IPS-15b (cell line): ENCODE measurements around the gene UNK.

Source experiments
- H3K27me3 ChIP-seq: one replicate; pipeline ENCODE4 v1.6.1; 2013; ENCODE audit warnings: low read length; ENCODE audit not compliant: control insufficient read depth, insufficient read depth
- H3K36me3 ChIP-seq: one replicate; pipeline ENCODE4 v1.6.1; 2013; ENCODE audit warnings: low read length; ENCODE audit not compliant: control insufficient read depth, insufficient read depth
- H3K4me1 ChIP-seq: one replicate; pipeline ENCODE4 v1.6.1; 2013; ENCODE audit warnings: mild to moderate bottlenecking, low read length; ENCODE audit not compliant: control insufficient read depth, insufficient read depth
- H3K4me3 ChIP-seq: one replicate; pipeline ENCODE4 v1.5.1; 2013; ENCODE audit warnings: low read depth, low read length
- H3K9ac ChIP-seq: one replicate; pipeline ENCODE4 v1.6.1; 2013; ENCODE audit warnings: low read depth, mild to moderate bottlenecking, low read length
- H3K9me3 ChIP-seq: one replicate; pipeline ENCODE4 v1.6.1; 2013; ENCODE audit warnings: mild to moderate bottlenecking, low read length; ENCODE audit not compliant: control insufficient read depth, insufficient read depth

The UNK gene

DNA sequence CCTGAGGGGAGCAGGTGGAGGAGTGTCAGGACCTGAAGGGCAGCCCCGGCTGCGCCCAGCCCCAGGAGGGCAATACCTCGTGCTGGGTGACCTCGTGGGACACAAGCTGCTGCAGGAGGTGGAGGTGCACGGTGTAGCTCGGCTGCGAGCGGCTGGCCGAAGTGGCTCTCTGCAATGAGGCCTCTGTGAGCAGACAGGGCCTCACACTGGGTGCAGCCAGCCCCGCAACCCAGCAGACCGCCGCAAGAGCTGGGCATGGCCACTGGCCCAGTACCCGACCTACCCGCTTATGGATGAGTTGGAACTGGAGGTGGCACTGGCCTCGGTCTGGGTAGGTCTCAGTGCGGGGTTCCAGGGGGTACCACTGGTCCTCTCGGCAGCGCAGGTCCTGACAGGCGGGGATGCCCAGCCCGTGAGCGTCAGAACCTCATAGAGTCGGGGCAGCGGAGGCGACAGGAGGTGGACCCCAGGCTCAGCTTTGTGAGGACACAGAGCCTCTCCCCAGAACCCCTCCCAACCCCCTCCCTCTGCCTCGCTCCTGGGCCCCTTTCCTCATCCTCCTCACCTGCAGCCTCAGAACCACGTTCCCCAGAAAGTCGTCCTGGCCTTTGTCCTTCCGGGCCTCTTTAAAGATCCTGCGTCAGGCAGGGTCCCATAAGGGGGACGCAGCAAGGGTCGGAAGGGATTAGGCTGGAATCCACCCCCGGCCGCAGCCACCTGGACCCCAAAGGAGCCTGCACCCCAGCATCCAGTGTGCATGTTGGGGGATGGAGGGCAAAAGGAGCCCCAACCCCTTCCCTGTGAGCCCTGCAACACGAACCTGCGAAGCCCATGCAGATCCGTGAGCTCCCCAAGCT lies 55.6 kb downstream of the UNK start:
- no peak overlapping the region for H3K4me3 ChIP-seq
- no peaks in the 10 kb centered on the region for H3K27me3 ChIP-seq
- H3K36me3 ChIP-seq = no peaks in the 10 kb centered on the region
- H3K9me3 ChIP-seq = no peaks in the 10 kb centered on the region
- no peaks in the 10 kb centered on the region for H3K4me1 ChIP-seq
- no peak overlapping the region for H3K9ac ChIP-seq

DNA sequence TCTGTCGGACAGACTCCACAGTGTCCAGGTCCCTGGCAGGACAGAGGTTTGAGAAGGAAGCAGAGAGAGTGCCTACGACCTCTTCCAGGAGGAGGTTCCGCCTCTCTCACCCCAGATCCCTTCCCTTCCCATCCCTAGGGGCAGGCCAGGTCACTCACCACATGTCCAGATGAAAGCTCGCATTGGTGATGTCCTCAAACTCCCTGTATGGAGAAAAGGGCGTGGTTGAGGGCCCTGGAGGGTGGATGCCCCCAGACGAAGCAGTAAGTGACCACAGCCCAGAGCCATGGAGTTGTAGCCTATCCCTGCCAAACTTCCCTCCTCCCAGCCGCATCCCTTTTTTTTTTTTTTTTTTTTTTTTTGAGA lies 56.2 kb downstream of the UNK start:
- H3K9ac ChIP-seq = no peak overlapping the region
- no peak overlapping the region for H3K4me3 ChIP-seq
- no peaks in the 10 kb centered on the region for H3K9me3 ChIP-seq
- H3K4me1 ChIP-seq = no peaks in the 10 kb centered on the region
- H3K27me3 ChIP-seq = no peaks in the 10 kb centered on the region
- no peaks in the 10 kb centered on the region for H3K36me3 ChIP-seq

DNA sequence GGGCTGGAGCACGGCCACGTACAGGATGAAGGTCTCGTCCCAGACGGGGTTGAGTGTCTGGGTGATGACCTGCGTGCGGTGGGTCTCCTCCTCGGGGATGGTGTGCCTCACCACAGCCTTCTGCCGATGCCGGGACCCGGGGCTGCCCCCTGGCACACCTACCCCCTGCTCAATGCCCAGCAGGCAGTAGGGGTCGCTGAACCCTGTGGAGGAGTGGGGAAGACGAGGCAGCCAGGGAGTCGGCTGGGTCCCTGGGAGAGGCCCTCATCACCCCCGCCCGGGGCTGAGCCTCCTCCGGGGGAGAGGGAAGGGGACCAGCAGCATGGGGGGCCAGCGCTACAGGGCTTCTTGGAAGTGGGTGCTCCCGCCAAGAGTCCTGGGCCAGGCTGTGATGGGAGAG lies 57.8 kb downstream of the UNK start:
- no peak overlapping the region for H3K4me3 ChIP-seq
- peaks cover 15% of the 10 kb centered on the region for H3K36me3 ChIP-seq
- H3K9ac ChIP-seq = no peak overlapping the region
- H3K9me3 ChIP-seq = no peaks in the 10 kb centered on the region
- H3K4me1 ChIP-seq = no peaks in the 10 kb centered on the region
- H3K27me3 ChIP-seq = no peaks in the 10 kb centered on the region

DNA sequence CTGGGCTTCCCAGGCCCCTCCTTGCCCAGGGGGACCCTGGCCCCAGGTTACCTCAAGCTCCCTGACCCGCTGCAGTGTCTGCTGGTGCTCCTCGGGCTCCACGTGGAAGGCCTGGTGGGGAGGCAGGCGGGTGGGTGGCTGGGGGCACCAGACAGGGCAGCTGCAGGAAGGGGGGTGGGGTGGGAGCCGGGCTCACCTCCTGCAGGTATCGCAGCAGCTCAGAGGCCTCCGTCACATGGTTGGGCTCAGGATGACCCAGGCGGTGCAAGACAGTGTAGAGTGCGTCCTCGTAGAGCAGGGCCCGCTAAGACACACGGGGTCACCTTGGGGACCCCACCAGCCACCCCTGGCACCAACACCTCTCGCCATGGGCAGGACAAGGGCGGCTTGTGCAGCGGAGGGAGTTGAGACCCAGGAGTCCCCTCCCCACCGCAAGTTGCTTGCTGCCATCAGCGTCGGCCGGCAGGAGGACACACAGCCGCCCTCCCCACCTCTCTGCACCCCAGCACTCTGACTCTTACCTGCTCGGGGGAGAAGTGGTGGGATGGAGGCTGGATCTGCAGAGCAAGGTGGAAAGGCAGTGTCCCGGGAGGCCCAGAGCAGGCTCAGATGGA lies 58.5 kb downstream of the UNK start:
- Histone ChIP-seq H3K36me3 (peaks cover 21% of the 10 kb centered on the region), H3K27me3 (no peaks in the 10 kb centered on the region), H3K9ac (no peak overlapping the region), H3K4me3 (no peak overlapping the region), H3K4me1 (no peaks in the 10 kb centered on the region), H3K9me3 (no peaks in the 10 kb centered on the region)

DNA sequence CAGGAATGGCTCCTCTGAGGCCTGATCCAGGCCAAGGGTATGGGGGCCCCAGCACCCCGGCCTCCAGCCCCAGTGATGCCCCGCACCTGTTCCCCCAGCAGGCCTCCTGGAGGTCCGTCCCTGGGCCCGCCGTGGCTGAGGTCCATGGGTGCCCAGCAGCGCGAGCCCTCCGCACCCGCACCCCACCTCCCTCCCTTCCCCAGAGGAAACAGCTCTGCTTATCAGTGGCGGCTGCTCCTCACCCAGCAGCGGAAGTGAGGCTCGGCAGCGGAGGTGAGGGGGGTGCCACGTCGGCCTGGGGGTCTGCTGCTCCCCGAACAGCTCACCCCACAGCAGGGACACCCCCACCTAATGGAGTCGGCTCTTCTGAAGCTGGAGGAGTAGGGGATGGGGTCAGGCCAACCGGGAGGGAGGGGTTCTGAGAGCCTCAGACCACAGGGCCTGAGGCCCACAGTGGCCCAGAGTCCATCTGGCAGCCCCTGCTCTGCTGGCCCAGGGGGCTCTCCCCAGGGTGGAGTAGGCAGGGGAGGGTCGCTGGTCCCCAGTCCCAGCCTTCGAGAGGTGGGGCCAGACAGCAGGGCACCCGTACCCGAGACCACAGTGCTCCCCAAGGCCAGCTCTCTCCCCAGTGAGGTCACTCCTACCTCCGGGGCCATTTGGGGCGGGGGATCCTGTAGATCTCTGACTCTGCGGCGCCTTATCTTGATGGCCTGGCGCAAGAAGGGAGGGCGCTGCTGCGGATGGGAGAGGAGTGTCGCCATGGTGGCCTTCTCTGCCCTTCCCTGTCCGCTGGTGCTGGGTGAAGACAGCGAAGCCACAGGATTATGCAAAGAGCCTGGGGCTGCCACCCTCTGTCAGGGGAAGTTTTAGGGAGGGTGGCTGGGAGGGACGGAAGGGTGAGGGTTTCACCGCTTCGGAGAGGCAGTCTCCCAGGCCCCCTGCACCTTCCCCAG lies 59.2 kb downstream of the UNK start, which contains the start of gene UNC13D:
Gene UNC13D, minus strand, starts transcription at position 828 of the 953 bp plus-strand sequence. Its CDS starts 67 bp downstream, at position 761.
- H3K9ac ChIP-seq = no peak within 1 kb of the TSS
- H3K4me1 ChIP-seq = no peaks in the 10 kb centered on the region
- no peaks in the 10 kb centered on the region for H3K27me3 ChIP-seq
- H3K9me3 ChIP-seq = no peaks in the 10 kb centered on the region
- H3K36me3 ChIP-seq = peaks cover 25% of the 10 kb centered on the region
- H3K4me3 ChIP-seq = no peak within 1 kb of the TSS

- peaks cover 28% of the 10 kb centered on the region for H3K36me3 ChIP-seq
- H3K27me3 ChIP-seq = no peaks in the 10 kb centered on the region
- H3K9me3 ChIP-seq = no peaks in the 10 kb centered on the region
- H3K9ac ChIP-seq = no peak overlapping the region
- no peaks in the 10 kb centered on the region for H3K4me1 ChIP-seq
- no peak overlapping the region for H3K4me3 ChIP-seq
Measured at GRCh38 chr17:75844530-75845057, 60.0 kb downstream of the UNK start.

GRCh38 chr17:75845058-75845711 lies 60.6 kb downstream of the UNK start:
- Histone ChIP-seq H3K27me3 (no peaks in the 10 kb centered on the region), H3K4me1 (no peaks in the 10 kb centered on the region), H3K36me3 (peaks cover 32% of the 10 kb centered on the region), H3K4me3 (no peak overlapping the region), H3K9ac (no peak overlapping the region), H3K9me3 (no peaks in the 10 kb centered on the region)

DNA sequence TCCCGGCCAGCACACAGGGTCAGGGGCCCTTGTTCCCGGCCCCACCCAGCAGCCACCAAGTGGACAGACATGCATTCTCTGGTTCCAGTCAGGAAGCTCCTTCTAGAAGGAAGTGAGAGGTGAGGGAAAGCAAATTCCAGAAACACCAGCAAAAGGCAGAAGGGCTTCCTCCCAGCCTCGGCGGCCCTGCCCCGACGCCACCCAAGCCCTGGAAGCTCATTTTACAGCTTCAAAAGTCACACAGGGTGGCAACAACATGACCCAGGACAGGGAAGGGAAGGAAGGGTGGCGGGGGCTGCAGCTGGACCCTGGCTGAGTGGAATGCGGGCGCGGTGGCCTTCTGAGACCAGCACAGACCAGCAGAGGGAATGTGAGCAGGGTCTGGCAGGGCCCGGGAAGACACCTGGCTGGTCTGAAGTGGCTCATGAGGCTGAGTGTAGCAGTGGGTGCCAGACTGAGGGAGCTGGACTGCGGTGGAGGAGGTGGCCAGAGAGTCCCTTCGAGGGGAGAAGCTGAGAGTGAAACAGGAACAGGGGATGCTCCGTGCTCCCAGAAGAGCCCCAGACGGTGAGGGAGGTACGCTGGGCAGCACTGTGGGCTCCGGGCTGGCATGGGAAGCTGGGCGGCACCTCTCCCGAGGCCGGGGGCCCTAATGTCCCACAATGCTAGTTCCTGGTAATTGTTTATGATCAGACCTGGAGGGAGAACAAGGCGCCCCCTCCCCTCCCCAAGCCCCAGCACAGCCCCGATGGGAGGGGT lies 61.5 kb downstream of the UNK start:
- Histone ChIP-seq H3K9ac (no peak overlapping the region), H3K4me3 (no peak overlapping the region), H3K36me3 (peaks cover 36% of the 10 kb centered on the region), H3K9me3 (no peaks in the 10 kb centered on the region), H3K4me1 (no peaks in the 10 kb centered on the region), H3K27me3 (no peaks in the 10 kb centered on the region)

DNA sequence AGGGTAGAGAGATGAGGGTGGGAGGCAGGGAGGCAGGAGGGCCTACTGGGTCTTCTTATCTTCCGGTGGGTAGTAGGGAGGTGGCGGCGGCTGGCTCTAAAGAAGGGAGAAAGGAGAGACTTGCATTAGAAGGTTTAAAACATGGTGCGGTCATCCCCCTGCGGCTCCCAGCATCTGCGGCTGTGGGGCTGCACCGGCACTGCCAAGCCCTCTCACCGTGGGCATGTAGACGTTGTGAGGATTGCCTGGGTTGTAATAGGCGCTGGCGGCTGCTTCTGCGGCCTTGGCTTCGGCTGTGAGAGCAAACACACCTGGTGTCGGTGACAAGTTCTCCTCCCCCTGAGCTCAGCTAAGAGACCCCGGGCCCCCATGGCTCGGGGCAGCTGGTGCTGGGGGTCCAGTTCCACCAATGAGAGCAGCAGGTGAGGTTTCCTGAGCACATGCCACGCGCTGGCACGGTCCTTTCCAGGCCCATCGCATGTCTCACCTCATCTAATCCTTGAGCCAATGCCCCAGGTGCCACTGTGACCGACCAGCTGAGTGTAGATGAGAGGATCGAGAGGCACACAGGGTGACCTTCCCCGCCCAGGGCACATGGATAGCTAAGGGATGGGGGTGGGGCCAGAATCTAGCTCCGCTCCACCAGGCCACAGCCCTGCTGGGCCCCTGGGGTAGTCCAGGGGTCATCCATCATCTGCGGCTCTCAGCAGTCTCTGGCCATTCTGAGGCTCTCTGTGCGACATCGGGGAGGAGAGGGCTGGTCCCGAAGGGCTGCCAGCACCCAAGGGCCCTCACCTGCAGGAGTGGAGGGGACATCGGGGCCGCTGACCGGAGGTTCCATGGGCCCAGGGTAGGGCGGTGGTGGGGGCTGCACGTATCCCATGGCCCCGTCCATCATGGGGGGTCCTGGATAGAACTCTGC lies 62.3 kb downstream of the UNK start:
- Histone ChIP-seq H3K27me3 (no peaks in the 10 kb centered on the region), H3K4me1 (no peaks in the 10 kb centered on the region), H3K9me3 (no peaks in the 10 kb centered on the region), H3K36me3 (peaks cover 39% of the 10 kb centered on the region), H3K9ac (no peak overlapping the region), H3K4me3 (no peak overlapping the region)
